IMR-90 (cell line): Measurements from ENCODE around the gene DCTN1. TPM values are rescaled to one million over a fixed set of nuclear protein-coding genes. Genes with fewer than 3 reads are reported as not detected.

Source experiments
- ATAC-seq: fragments of 200-7000 bp; cut with Tn5 transposase; 2 replicates; pipeline ENCODE4 v1.9.1; 2020; ENCODE audit warnings: low read depth, mild to moderate bottlenecking, moderate library complexity
- BruUV-seq: library from RNA; stranded (reverse); fragments of 400-500 nt; replicated peaks from 2 replicates; lab custom pipeline; 2021; lab: Mats Ljungman, UMichigan
- CTCF ChIA-PET: fragments of 300-600 bp; formaldehyde crosslinking; extraction: SDS; loops from one replicate; lab custom pipeline; 2021; ENCODE audit warnings: antibody characterized with exemption; lab: Yijun Ruan, JAX
- POLR2A ChIA-PET: fragments of 300-600 bp; sonication (Branson Sonifier 250); formaldehyde crosslinking; loops from one replicate; lab custom pipeline; 2022; ENCODE audit warnings: antibody characterized with exemption; ENCODE audit not compliant: unreplicated experiment; lab: Charles Lee
- DNase-seq: peaks from one replicate; pipeline ENCODE4 v3.0.0; 2013
- H2AFZ ChIP-seq: replicated peaks from 2 replicates; pipeline ENCODE3; 2013; ENCODE audit warnings: low read length, mild to moderate bottlenecking; ENCODE audit not compliant: poor library complexity
- H2AK5ac ChIP-seq: 2 replicates; pipeline ENCODE4 v1.6.1; 2013; ENCODE audit warnings: low read depth, low read length, inconsistent platforms
- H2AK9ac ChIP-seq: replicated peaks from 2 replicates; pipeline ENCODE3; 2013; ENCODE audit warnings: mild to moderate bottlenecking, low read depth, low read length, moderate library complexity; ENCODE audit not compliant: poor library complexity
- H2BK120ac ChIP-seq: 2 replicates; pipeline ENCODE4 v1.6.1; 2013; ENCODE audit warnings: low read depth, low read length, inconsistent platforms
- H2BK15ac ChIP-seq: 3 replicates; pipeline ENCODE4 v1.6.1; 2013; ENCODE audit warnings: low read depth, low read length, inconsistent platforms
- H2BK20ac ChIP-seq: 2 replicates; pipeline ENCODE4 v1.6.1; 2013; ENCODE audit warnings: low read depth, mild to moderate bottlenecking, inconsistent platforms, low read length, moderate library complexity
- H2BK5ac ChIP-seq: 2 replicates; pipeline ENCODE4 v1.6.1; 2013; ENCODE audit warnings: mild to moderate bottlenecking, low read depth, low read length, inconsistent platforms; ENCODE audit not compliant: poor library complexity, severe bottlenecking
- H3K14ac ChIP-seq: replicated peaks from 2 replicates; pipeline ENCODE4 v1.6.1; 2013; ENCODE audit warnings: low read depth, low read length, inconsistent platforms
- H3K18ac ChIP-seq: 2 replicates; pipeline ENCODE4 v1.6.1; 2013; ENCODE audit warnings: low read depth, low read length, control low read depth
- H3K23ac ChIP-seq: 2 replicates; pipeline ENCODE4 v1.6.1; 2013; ENCODE audit warnings: low read depth, low read length, inconsistent platforms
- H3K27ac ChIP-seq: 2 replicates; pipeline ENCODE4 v1.5.1; 2013; ENCODE audit warnings: mild to moderate bottlenecking, control low read depth, low read length; ENCODE audit not compliant: insufficient read depth
- H3K27me3 ChIP-seq: 2 replicates; pipeline ENCODE4 v1.6.1; 2013; ENCODE audit warnings: low read length; ENCODE audit not compliant: control insufficient read depth, insufficient read depth
- H3K36me3 ChIP-seq: 2 replicates; pipeline ENCODE4 v1.6.1; 2013; ENCODE audit warnings: low read length, mixed read lengths; ENCODE audit not compliant: control insufficient read depth, insufficient read depth
- H3K4ac ChIP-seq: 2 replicates; pipeline ENCODE4 v1.6.1; 2013; ENCODE audit warnings: low read depth, low read length, inconsistent platforms
- H3K4me1 ChIP-seq: 2 replicates; pipeline ENCODE4 v1.6.1; 2013; ENCODE audit warnings: low read length, mixed read lengths; ENCODE audit not compliant: control insufficient read depth, insufficient read depth
- H3K4me2 ChIP-seq: 2 replicates; pipeline ENCODE4 v1.6.1; 2013; ENCODE audit warnings: low read depth, mild to moderate bottlenecking, control low read depth, low read length, moderate library complexity
- H3K4me3 ChIP-seq: 2 replicates; pipeline ENCODE4 v1.5.1; 2013; ENCODE audit warnings: low read depth, mild to moderate bottlenecking, control low read depth, low read length, moderate library complexity; ENCODE audit not compliant: insufficient read depth
- H3K56ac ChIP-seq: 2 replicates; pipeline ENCODE4 v1.6.1; 2013; ENCODE audit warnings: low read length, inconsistent platforms; ENCODE audit not compliant: insufficient read depth; ENCODE audit errors: extremely low read depth
- H3K79me1 ChIP-seq, 2 experiments: 2 replicates each; pipeline ENCODE4 v1.6.1; 2013; ENCODE audit warnings: low read length in 2 of 2, inconsistent platforms in 1 of 2, low read depth in 1 of 2
- H3K9ac ChIP-seq: 2 replicates; pipeline ENCODE4 v1.6.1; 2013; ENCODE audit warnings: low read depth, low read length, control low read depth
- H3K9me1 ChIP-seq: 2 replicates; pipeline ENCODE4 v1.6.1; 2013; ENCODE audit warnings: low read length, inconsistent platforms; ENCODE audit not compliant: insufficient read depth
- H3K9me3 ChIP-seq: 2 replicates; pipeline ENCODE4 v1.6.1; 2013; ENCODE audit warnings: low read length; ENCODE audit not compliant: control insufficient read depth, insufficient read depth
- H4K20me1 ChIP-seq: 2 replicates; pipeline ENCODE4 v1.6.1; 2013; ENCODE audit warnings: low read length, inconsistent platforms; ENCODE audit not compliant: insufficient read depth
- H4K5ac ChIP-seq: 2 replicates; pipeline ENCODE4 v1.6.1; 2013; ENCODE audit warnings: mild to moderate bottlenecking, low read depth, low read length, control low read depth
- H4K8ac ChIP-seq, 2 experiments: 2 replicates each; pipeline ENCODE4 v1.6.1; 2013; ENCODE audit warnings: low read depth in 2 of 2, low read length in 2 of 2, control low read depth in 1 of 2, inconsistent platforms in 1 of 2
- H4K91ac ChIP-seq: 2 replicates; pipeline ENCODE4 v1.6.1; 2013; ENCODE audit warnings: low read depth, low read length, inconsistent platforms; ENCODE audit not compliant: insufficient read depth
- BHLHE40 ChIP-seq: fragments of 150-350 bp; IDR thresholded peaks from 2 replicates; pipeline ENCODE4 v1.6.1; 2016; ENCODE audit warnings: mild to moderate bottlenecking, low read depth, low read length
- CEBPB ChIP-seq: IDR thresholded peaks from 2 replicates; pipeline ENCODE4 v1.6.1; 2012; ENCODE audit warnings: low read depth, low read length, improper control_type of control experiment
- CHD1 ChIP-seq: IDR thresholded peaks from 2 replicates; pipeline ENCODE4 v1.6.1; 2012; ENCODE audit warnings: low read depth, low read length, improper control_type of control experiment
- CTCF ChIP-seq: conservative IDR thresholded peaks from 2 replicates; pipeline ENCODE4 v1.5.1; 2012; ENCODE audit warnings: mild to moderate bottlenecking, low read depth, low read length, improper control_type of control experiment
- ELK1 ChIP-seq: fragments of 150-350 bp; IDR thresholded peaks from 2 replicates; pipeline ENCODE4 v1.6.1; 2016; ENCODE audit warnings: low read depth, mild to moderate bottlenecking, low read length, moderate library complexity, borderline replicate concordance
- FOS ChIP-seq: fragments of 150-350 bp; IDR thresholded peaks from 2 replicates; pipeline ENCODE4 v1.6.1; 2016; ENCODE audit warnings: low read depth, low read length
- MAFK ChIP-seq: IDR thresholded peaks from 2 replicates; pipeline ENCODE4 v1.6.1; 2012; ENCODE audit warnings: low read depth, low read length, improper control_type of control experiment
- MAZ ChIP-seq: IDR thresholded peaks from 2 replicates; pipeline ENCODE4 v1.6.1; 2012; ENCODE audit warnings: low read depth, mild to moderate bottlenecking, low read length, improper control_type of control experiment, moderate library complexity, borderline replicate concordance
- MXI1 ChIP-seq: IDR thresholded peaks from 2 replicates; pipeline ENCODE4 v1.6.1; 2012; ENCODE audit warnings: low read depth, mild to moderate bottlenecking, low read length, moderate library complexity, borderline replicate concordance
- NFE2L2 ChIP-seq: fragments of 150-350 bp; IDR thresholded peaks from 2 replicates; pipeline ENCODE4 v1.6.1; 2016; ENCODE audit warnings: low read depth, mild to moderate bottlenecking, low read length
- POLR2A ChIP-seq: IDR thresholded peaks from 2 replicates; pipeline ENCODE4 v1.6.1; 2012; ENCODE audit warnings: mild to moderate bottlenecking, low read depth, low read length
- RAD21 ChIP-seq: IDR thresholded peaks from 2 replicates; pipeline ENCODE4 v1.6.1; 2012; ENCODE audit warnings: low read length, improper control_type of control experiment
- RCOR1 ChIP-seq: IDR thresholded peaks from 2 replicates; pipeline ENCODE4 v1.6.1; 2012; ENCODE audit warnings: mild to moderate bottlenecking, low read length, improper control_type of control experiment; ENCODE audit not compliant: insufficient replicate concordance
- RFX5 ChIP-seq: IDR thresholded peaks from 2 replicates; pipeline ENCODE4 v1.8.0; 2012; ENCODE audit warnings: low read depth, mild to moderate bottlenecking, low read length, moderate library complexity
- SMC3 ChIP-seq: fragments of 150-350 bp; IDR thresholded peaks from 2 replicates; pipeline ENCODE4 v1.6.1; 2016; ENCODE audit warnings: low read depth, mild to moderate bottlenecking, antibody characterized with exemption, low read length, moderate library complexity
- USF2 ChIP-seq: fragments of 150-350 bp; IDR thresholded peaks from 2 replicates; pipeline ENCODE4 v1.6.1; 2017; ENCODE audit warnings: mild to moderate bottlenecking, antibody characterized with exemption, low read length, low read depth
- WGBS, 2 experiments: methylation state at CpG; one replicate each; pipeline versions ENCODE4 v1.1.5 to v1.1.7; 2013; ENCODE audit warnings: missing lambda C conversion rate in 2 of 2; ENCODE audit not compliant: insufficient read length in 1 of 2; ENCODE audit errors: extremely low coverage in 2 of 2; 5-methylcytosine and 5-hydroxymethylcytosine counted together
- dilution Hi-C: fragments of 300-500 bp; cut with HindIII; formaldehyde crosslinking; loops from one replicate; pipeline ENCODE4 v1.14.3; 2018; ENCODE audit warnings: low sequenced_read_pairs; ENCODE audit not compliant: unreplicated experiment
- in situ Hi-C: fragments of 300-500 bp; cut with MboI; formaldehyde crosslinking; loops from 3 replicates; pipeline ENCODE4 v1.14.3; 2019; ENCODE audit warnings: low sequenced_read_pairs, inconsistent platforms, mixed read lengths
- intact Hi-C: fragments of 100-400 bp; cut with micrococcal nuclease; formaldehyde crosslinking; loops from 2 replicates; pipeline ENCODE4 v1.10.0; 2022
- polyA plus RNA-seq, 3 experiments: library from polyadenylated mRNA; depleted of rRNA; stranded (reverse); fragments of >200 nt; gene quantifications; 2 replicates each; pipeline ENCODE4 v1.2.3, GENCODE V29; 2012; ENCODE audit warnings: low replicate concordance in 1 of 3
- total RNA-seq: library from RNA; depleted of rRNA; stranded (reverse); fragments of >200 nt; gene quantifications from 2 replicates; pipeline ENCODE4 v1.2.3, GENCODE V29; 2012

The DCTN1 gene
- total and polyA plus RNA-seq, 2 of the 4 experiments (the other 2 are of a cell fraction): 136 to 204 TPM

GRCh38 chr2:74313497-74313896 is 66.6 kb downstream of the DCTN1 start:
- Histone ChIP-seq H3K9me1 (no peaks in the 10 kb centered on the region), H3K27me3 (peaks cover 19% of the 10 kb centered on the region), H3K36me3 (no peaks in the 10 kb centered on the region), H3K4me2 (no peak overlapping the region), H3K18ac (no peak overlapping the region), H2BK5ac (no peak overlapping the region), H4K91ac (no peak overlapping the region), H4K5ac (no peak overlapping the region), H3K9ac (no peak overlapping the region), H2AK9ac (no peak overlapping the region), H2BK120ac (no peak overlapping the region), H3K79me1 (no peaks in the 10 kb centered on the region), H2BK15ac (no peak overlapping the region), H2AK5ac (no peak overlapping the region), H4K20me1 (no peaks in the 10 kb centered on the region), H3K14ac (no peak overlapping the region), H3K4me3 (no peak overlapping the region), H2AFZ (no peak overlapping the region), H3K27ac (no peak overlapping the region), H3K56ac (no peak overlapping the region), H3K4ac (no peak overlapping the region), H2BK20ac (no peak overlapping the region), H3K9me3 (no peaks in the 10 kb centered on the region), H3K4me1 (no peaks in the 10 kb centered on the region), H4K8ac (no peak overlapping the region), H3K23ac (no peak overlapping the region)
- TF ChIP-seq CTCF (no peak), CEBPB (no peak), MXI1 (no peak), RFX5 (no peak), FOS (no peak), USF2 (no peak), RAD21 (no peak), MAFK (no peak), RCOR1 (no peak), MAZ (no peak), SMC3 (no peak), NFE2L2 (no peak), POLR2A (no peak), CHD1 (no peak), ELK1 (no peak), BHLHE40 (no peak)
- intact Hi-C loops: no loop called here
- in situ Hi-C loops: no loop called here
- ATAC-seq (no peak), DNase-seq (no peak)
- POLR2A ChIA-PET: no interaction called here
- CTCF ChIA-PET: no interaction called here
- no TSS peak for BruUV-seq
- no CpG with 5 or more reads among the region's 2 CpGs for WGBS, 2 experiments
- dilution Hi-C loops: no loop called here
